Esophagus squamous epithelium (tissue), 4 donors: ENCODE data around the gene CDIP1.

Experiments used
- CTCF ChIP-seq, 6 experiments: fragments of 450-650 bp in 4 of 6; fragments of 200-600 bp in 2 of 6; sonication (generic) in 2 of 6; IDR thresholded peaks; one replicate each; pipeline ENCODE4 v1.5.1; 2016 to 2019; ENCODE audit warnings: antibody characterized with exemption in 6 of 6, mild to moderate bottlenecking in 4 of 6, moderate library complexity in 4 of 6
- POLR2A ChIP-seq, 4 donors: fragments of 450-650 bp; IDR thresholded peaks; one replicate each; pipeline ENCODE4 v1.6.1; 2017; ENCODE audit warnings: antibody characterized with exemption in 4 of 4, mild to moderate bottlenecking in 4 of 4, moderate library complexity in 3 of 4

GRCh38 chr16:4507588-4508345 lies 30.8 kb downstream of the CDIP1 start:
- TF ChIP-seq CTCF (IDR thresholded peaks at IDR 0.05) (no peak), POLR2A (IDR thresholded peaks at IDR 0.05) (no peak)
